ENCODE measurements around the gene USH2A.

USH2A gene

DNA sequence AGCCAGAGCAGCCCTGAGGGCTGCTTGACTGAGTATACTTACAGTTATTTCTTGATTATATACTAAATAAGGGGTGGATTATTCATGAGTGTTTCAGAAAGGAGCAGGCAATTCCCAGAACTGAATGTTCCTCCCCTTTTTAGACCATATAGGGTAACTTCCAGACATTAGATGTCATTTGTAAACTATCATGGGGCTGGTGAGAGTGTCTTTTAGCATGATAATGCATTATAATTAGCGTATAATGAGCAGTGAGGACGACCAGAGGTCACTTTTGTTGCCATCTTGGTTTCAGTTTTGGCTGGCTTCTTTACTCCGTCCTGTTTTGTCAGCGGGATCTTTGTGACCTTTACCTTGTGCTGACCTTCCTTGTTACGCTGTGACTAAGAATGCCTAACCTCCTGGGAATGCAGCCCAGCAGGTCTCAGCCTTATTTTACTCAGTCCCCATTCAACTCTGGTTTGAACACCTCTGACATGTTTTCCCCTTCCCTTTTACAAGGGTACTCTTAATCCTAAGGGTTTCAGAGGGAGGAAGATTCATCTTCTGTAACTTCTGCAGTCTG lies 840.0 kb downstream of the USH2A start:
- DNase-seq: no peak

DNA sequence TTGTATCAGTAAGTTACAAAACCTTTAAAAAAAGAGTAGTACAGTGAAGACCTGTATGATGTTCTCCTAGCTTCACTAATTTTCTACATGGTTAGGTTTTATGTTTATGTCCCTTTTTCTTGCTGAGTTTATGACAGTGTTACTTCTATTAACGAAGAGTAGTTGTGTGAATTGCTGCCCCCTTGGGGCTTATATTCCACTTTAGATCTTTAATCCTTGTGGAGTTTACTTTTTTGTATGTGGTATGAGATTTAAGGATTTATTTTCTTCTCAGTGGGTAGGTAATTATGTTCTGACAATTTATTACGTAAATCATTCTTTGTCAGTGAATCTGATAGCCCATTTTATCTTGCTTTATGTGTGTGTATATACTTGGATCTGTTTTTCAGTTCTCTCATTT lies 841.4 kb downstream of the USH2A start:
- DNase-seq: no peak

Data from activated CD4-positive, alpha-beta T cell treated with anti-CD3 and anti-CD28 coated beads, Interleukin-2, amount 50 U/mL, for 48 hours (primary cell).